ENCODE measurements around the gene CAPS2.

GRCh38 chr12:75289753-75290152 is 40.4 kb downstream of the CAPS2 start:
- TF ChIP-seq YY1 (IDR thresholded peaks at IDR 0.05; ENCODE audit: low read depth) (no peak), FOXM1 (IDR thresholded peaks at IDR 0.05; ENCODE audit: borderline replicate concordance, low read depth) (no peak), EP300 (IDR thresholded peaks at IDR 0.05; ENCODE audit: borderline replicate concordance) (no peak), TAF1 (IDR thresholded peaks at IDR 0.05; ENCODE audit: low read depth) (no peak), EGR1 (IDR thresholded peaks at IDR 0.05) (no peak), NFIC (IDR thresholded peaks at IDR 0.05) (no peak)

All from Ishikawa (cell line).